Activated naive CD8-positive, alpha-beta T cell (primary cell): Measurements from ENCODE around the gene PYURF.

Source experiments
- H3K27ac Mint-ChIP-seq: one replicate; pipeline ENCODE4 v1.8.0; 2021; ENCODE audit warnings: mixed read lengths
- H3K27me3 Mint-ChIP-seq: one replicate; pipeline ENCODE4 v1.8.0; 2021; ENCODE audit warnings: mixed read lengths
- H3K36me3 Mint-ChIP-seq: one replicate; pipeline ENCODE4 v1.8.0; 2021; ENCODE audit warnings: mixed read lengths
- H3K4me1 Mint-ChIP-seq: one replicate; pipeline ENCODE4 v1.8.0; 2021; ENCODE audit warnings: low read depth, mixed read lengths
- H3K4me3 Mint-ChIP-seq: one replicate; pipeline ENCODE4 v1.8.0; 2021; ENCODE audit warnings: mild to moderate bottlenecking, mixed read lengths
- H3K9me3 Mint-ChIP-seq: one replicate; pipeline ENCODE4 v1.8.0; 2021; ENCODE audit warnings: low read depth, mixed read lengths

Gene PYURF

GRCh38 chr4:88522702-88523324, 763 bp downstream of the PYURF start:
- Mint-ChIP-seq H3K27ac (peak overlapping the region; percentile 89), H3K9me3 (no peaks in the 10 kb centered on the region), H3K27me3 (no peaks in the 10 kb centered on the region), H3K4me1 (peaks cover 36% of the 10 kb centered on the region), H3K36me3 (no peaks in the 10 kb centered on the region), H3K4me3 (peak overlapping the region; percentile 96)

DNA sequence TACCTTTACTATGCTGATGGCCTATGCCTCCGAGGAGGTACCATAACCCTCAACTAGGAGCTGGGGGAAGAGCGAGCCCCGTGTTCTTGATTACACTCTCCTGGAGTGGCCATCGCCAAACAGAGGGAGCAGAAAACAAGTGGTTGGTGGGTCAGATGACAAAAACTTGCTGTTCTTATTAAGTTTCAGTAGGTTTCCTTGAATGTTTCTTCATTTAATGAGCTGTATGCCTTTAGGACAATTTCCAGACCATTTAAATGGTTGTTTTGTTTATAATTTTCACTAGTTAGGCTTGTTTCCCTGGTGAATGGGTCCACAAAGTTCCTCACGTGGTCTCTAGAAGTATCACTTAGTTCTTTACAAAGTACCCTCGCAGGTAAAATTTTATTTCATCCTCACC, 4.7 kb downstream of the PYURF start:
- H3K27ac Mint-ChIP-seq: no peak overlapping the region

GRCh38 chr4:88517825-88518224, 5.8 kb downstream of the PYURF start:
- H3K27ac Mint-ChIP-seq: no peak overlapping the region
- H3K4me3 Mint-ChIP-seq: no peak overlapping the region
- no peaks in the 10 kb centered on the region for H3K36me3 Mint-ChIP-seq
- peaks cover 16% of the 10 kb centered on the region for H3K4me1 Mint-ChIP-seq
- H3K27me3 Mint-ChIP-seq: peaks cover 2% of the 10 kb centered on the region
- no peaks in the 10 kb centered on the region for H3K9me3 Mint-ChIP-seq

More for the DNA sequence above, 4.7 kb downstream of the PYURF start:
- no peaks in the 10 kb centered on the region for H3K9me3 Mint-ChIP-seq
- no peaks in the 10 kb centered on the region for H3K36me3 Mint-ChIP-seq
- H3K27me3 Mint-ChIP-seq: peaks cover 2% of the 10 kb centered on the region
- no peak overlapping the region for H3K4me3 Mint-ChIP-seq
- H3K4me1 Mint-ChIP-seq: peaks cover 17% of the 10 kb centered on the region

- Mint-ChIP-seq H3K9me3 (no peaks in the 10 kb centered on the region), H3K4me3 (no peak overlapping the region), H3K27me3 (peaks cover 2% of the 10 kb centered on the region)
Observed at GRCh38 chr4:88516746-88517145, 6.8 kb downstream of the PYURF start.

GRCh38 chr4:88514557-88515511, 8.7 kb downstream of the PYURF start:
- no peaks in the 10 kb centered on the region for H3K9me3 Mint-ChIP-seq
- peaks cover 2% of the 10 kb centered on the region for H3K27me3 Mint-ChIP-seq
- no peak overlapping the region for H3K4me3 Mint-ChIP-seq
- H3K4me1 Mint-ChIP-seq: no peaks in the 10 kb centered on the region
- H3K36me3 Mint-ChIP-seq: no peaks in the 10 kb centered on the region
- no peak overlapping the region for H3K27ac Mint-ChIP-seq

More at GRCh38 chr4:88516746-88517145, 6.8 kb downstream of the PYURF start:
- H3K36me3 Mint-ChIP-seq: no peaks in the 10 kb centered on the region
- H3K27ac Mint-ChIP-seq: no peak overlapping the region
- H3K4me1 Mint-ChIP-seq: peaks cover 6% of the 10 kb centered on the region

DNA sequence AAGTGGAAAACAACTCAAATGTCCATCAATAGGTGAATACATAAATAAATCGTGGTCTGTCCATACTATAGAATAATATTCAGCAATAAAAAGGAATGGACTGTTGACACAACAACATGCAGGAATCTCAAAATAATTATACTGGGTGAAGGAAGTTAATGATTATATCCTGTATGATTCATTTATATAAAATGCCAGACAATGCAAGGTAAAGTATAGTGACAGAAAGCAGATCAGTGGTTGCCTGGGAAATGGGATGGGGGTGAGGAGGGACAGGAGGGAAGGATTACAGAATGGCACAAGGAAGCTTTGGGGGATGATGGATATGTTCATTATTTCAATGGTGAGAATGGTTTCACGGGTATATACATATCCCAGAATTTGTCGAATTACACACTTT, 12.3 kb downstream of the PYURF start:
- H3K27me3 Mint-ChIP-seq: peaks cover 2% of the 10 kb centered on the region
- H3K36me3 Mint-ChIP-seq: no peaks in the 10 kb centered on the region
- no peak overlapping the region for H3K27ac Mint-ChIP-seq
- H3K9me3 Mint-ChIP-seq: no peaks in the 10 kb centered on the region
- H3K4me3 Mint-ChIP-seq: no peak overlapping the region
- H3K4me1 Mint-ChIP-seq: no peaks in the 10 kb centered on the region

- no peak overlapping the region for H3K4me3 Mint-ChIP-seq
- H3K27ac Mint-ChIP-seq: peak overlapping the region; percentile 10
- H3K36me3 Mint-ChIP-seq: peaks cover 8% of the 10 kb centered on the region
- no peaks in the 10 kb centered on the region for H3K4me1 Mint-ChIP-seq
- H3K9me3 Mint-ChIP-seq: no peaks in the 10 kb centered on the region
- H3K27me3 Mint-ChIP-seq: no peaks in the 10 kb centered on the region
Observed at GRCh38 chr4:88503344-88503743, 20.2 kb downstream of the PYURF start.

DNA sequence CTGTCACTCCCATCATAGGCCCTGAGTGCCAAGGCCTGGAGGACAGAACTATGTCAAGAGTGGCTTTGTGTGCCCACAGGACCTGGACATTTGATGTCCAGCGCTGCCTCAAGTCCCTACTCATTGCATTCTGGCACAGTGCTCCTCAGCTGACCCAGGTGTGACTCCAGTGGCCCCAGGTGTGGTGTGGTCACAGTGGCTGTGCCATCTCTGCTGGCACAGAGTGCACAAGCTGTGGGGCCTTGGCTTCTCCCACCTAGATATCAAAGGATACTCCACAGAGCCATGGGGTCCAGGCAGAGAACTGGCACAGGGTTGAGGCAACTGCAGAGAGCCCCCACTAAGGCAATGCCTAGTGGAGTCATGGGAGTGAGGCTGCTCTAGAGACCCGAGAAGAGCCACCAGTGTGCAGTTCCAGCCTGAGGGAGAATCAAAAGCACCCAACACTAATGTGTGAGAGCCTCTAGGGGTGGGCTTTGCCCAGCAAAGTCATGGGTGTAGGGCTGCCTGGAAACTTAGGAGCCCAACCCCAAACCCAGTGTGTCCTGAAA, 25.6 kb downstream of the PYURF start:
- H3K4me3 Mint-ChIP-seq: no peak overlapping the region

GRCh38 chr4:88489100-88489761, 34.3 kb downstream of the PYURF start:
- Mint-ChIP-seq H3K27me3 (no peaks in the 10 kb centered on the region), H3K27ac (peak overlapping the region; percentile 11), H3K36me3 (peaks cover 8% of the 10 kb centered on the region), H3K4me3 (no peak overlapping the region), H3K9me3 (no peaks in the 10 kb centered on the region), H3K4me1 (peaks cover 12% of the 10 kb centered on the region)

More for the DNA sequence above, 25.6 kb downstream of the PYURF start:
- no peak overlapping the region for H3K27ac Mint-ChIP-seq
- H3K36me3 Mint-ChIP-seq: peaks cover 9% of the 10 kb centered on the region
- no peaks in the 10 kb centered on the region for H3K27me3 Mint-ChIP-seq
- no peaks in the 10 kb centered on the region for H3K9me3 Mint-ChIP-seq
- no peaks in the 10 kb centered on the region for H3K4me1 Mint-ChIP-seq

- Mint-ChIP-seq H3K4me3 (no peak overlapping the region), H3K36me3 (peaks cover 16% of the 10 kb centered on the region), H3K27ac (no peak overlapping the region), H3K27me3 (no peaks in the 10 kb centered on the region), H3K4me1 (no peaks in the 10 kb centered on the region), H3K9me3 (no peaks in the 10 kb centered on the region)
Observed at GRCh38 chr4:88481537-88481936, 42.0 kb downstream of the PYURF start.

GRCh38 chr4:88478247-88478646, 45.3 kb downstream of the PYURF start:
- H3K36me3 Mint-ChIP-seq: peaks cover 24% of the 10 kb centered on the region
- no peaks in the 10 kb centered on the region for H3K9me3 Mint-ChIP-seq
- H3K27me3 Mint-ChIP-seq: no peaks in the 10 kb centered on the region
- H3K4me3 Mint-ChIP-seq: no peak overlapping the region
- no peaks in the 10 kb centered on the region for H3K4me1 Mint-ChIP-seq
- H3K27ac Mint-ChIP-seq: no peak overlapping the region

DNA sequence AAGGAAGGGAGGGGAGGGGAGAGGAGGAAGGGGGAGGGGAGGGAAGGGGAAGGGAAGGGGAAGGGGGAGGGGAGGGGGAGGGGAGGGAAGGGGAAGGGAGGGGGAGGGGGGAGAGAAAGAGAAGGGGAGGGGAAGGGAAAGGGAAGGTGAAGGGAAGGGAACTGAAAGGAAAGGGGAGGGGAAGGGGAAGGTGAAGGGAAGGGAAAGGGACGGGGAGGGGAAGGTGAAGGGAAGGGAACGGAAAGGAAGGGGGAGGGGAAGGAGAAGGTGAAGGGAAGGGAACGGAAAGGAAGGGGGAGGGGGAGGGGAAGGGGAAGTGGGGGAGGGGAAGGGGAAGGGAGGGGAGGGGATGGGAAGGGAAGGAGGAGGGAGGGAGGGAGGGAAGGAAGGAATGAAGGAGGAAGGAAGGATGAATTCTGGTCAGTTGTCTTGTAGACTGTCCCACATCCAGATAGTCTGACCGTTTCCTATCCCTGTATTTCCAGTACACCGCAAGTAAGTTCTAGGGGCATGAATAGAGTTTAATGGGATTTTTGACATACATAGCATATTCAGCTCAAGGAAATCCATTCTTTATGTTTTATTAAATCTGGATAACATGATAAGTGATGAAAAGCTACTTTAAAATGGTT, 46.2 kb downstream of the PYURF start:
- no peaks in the 10 kb centered on the region for H3K27me3 Mint-ChIP-seq

More for the DNA sequence above, 46.2 kb downstream of the PYURF start:
- Mint-ChIP-seq H3K36me3 (peaks cover 26% of the 10 kb centered on the region), H3K27ac (no peak overlapping the region), H3K4me3 (no peak overlapping the region), H3K9me3 (no peaks in the 10 kb centered on the region), H3K4me1 (no peaks in the 10 kb centered on the region)
